PFSK-1 (cell line): ENCODE data around the gene CCDC137.

Source experiments
- FOXP2 ChIP-seq: optimal IDR thresholded peaks from 2 replicates; pipeline ENCODE3; 2011; ENCODE audit warnings: borderline replicate concordance, control low read depth, inconsistent platforms; ENCODE audit not compliant: insufficient read depth; ENCODE audit errors: extremely low read length, extremely low read depth
- POLR2AphosphoS5 ChIP-seq: IDR thresholded peaks from 2 replicates; pipeline ENCODE4 v1.6.1; 2012; ENCODE audit warnings: low read depth, mild to moderate bottlenecking, control low read depth, low read length, moderate library complexity
- REST ChIP-seq, 2 experiments: IDR thresholded peaks; 2 replicates each; pipeline versions ENCODE4 v1.6.1 to v1.8.0; 2011 to 2012; ENCODE audit warnings: low read depth in 2 of 2, low read length in 2 of 2, control low read depth in 1 of 2, inconsistent platforms in 1 of 2, mild to moderate bottlenecking in 1 of 2, moderate library complexity in 1 of 2; ENCODE audit not compliant: insufficient read depth in 1 of 2
- SIN3A ChIP-seq: IDR thresholded peaks from 2 replicates; pipeline ENCODE4 v1.6.1; 2012; ENCODE audit warnings: mild to moderate bottlenecking, low read length, moderate library complexity, borderline replicate concordance; ENCODE audit not compliant: insufficient read depth
- TAF1 ChIP-seq: IDR thresholded peaks from 2 replicates; pipeline ENCODE4 v1.6.1; 2012; ENCODE audit warnings: low read length, control low read depth, borderline replicate concordance; ENCODE audit not compliant: insufficient read depth

The CCDC137 gene

DNA sequence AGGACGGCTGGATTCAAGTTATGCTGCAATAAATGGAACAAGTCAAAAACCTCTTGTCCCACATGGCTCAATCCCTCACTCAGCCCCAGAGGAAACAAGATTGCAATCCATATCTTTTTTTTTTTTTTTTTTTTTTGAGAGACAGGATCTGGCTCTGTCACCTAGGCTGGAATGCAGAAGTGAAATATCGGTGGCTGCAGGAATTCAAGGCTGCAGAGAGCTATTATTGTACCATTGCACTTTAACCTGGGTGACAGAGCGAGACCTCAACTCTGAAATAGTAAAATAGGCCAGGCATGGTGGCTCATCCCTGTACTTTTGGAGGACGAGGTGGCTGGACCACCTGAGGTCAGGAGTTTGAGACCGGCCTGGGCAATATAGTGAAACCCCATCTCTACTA lies 7.5 kb upstream of the CCDC137 start:
- TF ChIP-seq FOXP2: no peak
- TF ChIP-seq SIN3A: no peak
- TF ChIP-seq POLR2AphosphoS5: no peak
- TF ChIP-seq REST (IDR thresholded peaks at IDR 0.05; ENCODE audit: insufficient read depth in 1 of 2, low read depth in 2 of 2, low read length in 2 of 2): no peak

DNA sequence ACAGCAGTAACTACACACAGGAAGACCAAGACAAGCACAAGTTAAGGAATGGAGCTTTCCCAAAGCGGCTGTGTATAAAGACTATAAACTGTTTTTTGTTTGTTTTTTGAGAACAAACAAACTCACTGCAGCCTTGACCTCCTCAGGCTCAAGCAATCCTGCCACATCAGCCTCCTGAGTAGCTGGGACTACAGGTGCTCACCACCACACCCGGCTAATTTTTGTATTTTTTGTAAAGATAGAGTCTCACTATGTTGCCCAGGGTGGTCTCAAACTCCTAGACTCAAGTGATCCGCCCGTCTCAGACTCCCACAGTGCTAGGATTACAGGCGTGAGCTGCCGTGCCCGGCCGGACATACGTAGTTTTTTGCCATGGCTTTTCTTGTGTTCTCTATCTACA lies 6.1 kb upstream of the CCDC137 start:
- TF ChIP-seq FOXP2: no peak
- no peak for TF ChIP-seq SIN3A
- TF ChIP-seq REST (IDR thresholded peaks at IDR 0.05; ENCODE audit: insufficient read depth in 1 of 2, low read depth in 2 of 2, low read length in 2 of 2): no peak
- no peak for TF ChIP-seq POLR2AphosphoS5
- TF ChIP-seq TAF1: no peak

DNA sequence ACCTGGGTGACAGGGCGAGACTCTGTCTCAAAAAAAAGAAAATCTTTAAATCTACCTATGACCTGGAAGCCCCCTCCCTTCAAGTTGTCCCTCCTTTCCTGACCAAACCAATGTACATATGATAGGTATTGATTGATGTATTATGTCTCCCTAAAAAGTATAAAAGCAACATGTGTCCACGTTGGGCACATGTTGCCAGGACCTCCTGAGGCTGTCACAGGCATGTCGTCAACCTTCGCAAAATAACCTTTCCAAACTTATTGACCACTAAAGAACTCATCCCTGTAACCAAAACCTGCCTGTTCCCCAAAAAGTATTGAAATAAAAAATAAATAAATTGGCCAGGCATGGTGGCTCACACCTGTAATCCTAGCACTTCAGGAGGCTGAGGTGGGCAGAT lies 4.5 kb upstream of the CCDC137 start:
- TF ChIP-seq TAF1: no peak
- no peak for TF ChIP-seq REST (IDR thresholded peaks at IDR 0.05; ENCODE audit: insufficient read depth in 1 of 2, low read depth in 2 of 2, low read length in 2 of 2)
- no peak for TF ChIP-seq POLR2AphosphoS5
- TF ChIP-seq SIN3A: no peak
- TF ChIP-seq FOXP2: no peak

DNA sequence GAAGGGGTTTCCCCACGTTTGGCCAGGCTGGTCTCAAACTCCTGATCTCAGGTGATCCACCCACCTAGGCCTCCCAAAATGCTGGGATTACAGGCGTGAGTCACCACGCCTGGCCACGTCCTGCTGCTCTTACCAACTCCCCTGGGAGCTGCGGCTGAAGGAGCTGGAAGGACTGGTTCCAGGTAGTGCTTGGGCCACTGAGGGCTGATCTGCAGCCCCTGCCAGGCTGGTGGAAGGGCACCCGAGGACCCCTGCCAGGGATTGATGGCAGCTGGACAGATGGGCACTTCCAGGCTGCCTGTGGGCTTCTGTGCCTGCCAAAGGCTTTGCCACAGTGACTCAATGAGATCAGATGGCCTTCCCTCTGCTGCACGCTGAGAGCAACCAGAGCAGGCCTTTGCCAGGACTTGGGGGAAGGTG lies 2.5 kb upstream of the CCDC137 start:
- TF ChIP-seq TAF1 (no peak), FOXP2 (no peak), REST (IDR thresholded peaks at IDR 0.05; ENCODE audit: insufficient read depth in 1 of 2, low read depth in 2 of 2, low read length in 2 of 2) (no peak)

GRCh38 chr17:81665205-81666091 lies 1.1 kb upstream of the CCDC137 start:
- peak; percentile 69; the same call in 1 of the 2 replicates for TF ChIP-seq TAF1
- no peak for TF ChIP-seq REST (IDR thresholded peaks at IDR 0.05; ENCODE audit: insufficient read depth in 1 of 2, low read depth in 2 of 2, low read length in 2 of 2)
- 0 out of 2 replicates have a peak, but pooled peaks have one; percentile 34 for TF ChIP-seq POLR2AphosphoS5
